ENCODE data around the gene AHCTF1.
A peak's percentile ranks its signal among the peaks of the same experiment; 100 is the strongest.
"Not testable (repeated sequence)": the region's sequence is repeated elsewhere in the genome, so short reads cannot be mapped to it uniquely, and the experiment has no call there.

Gene AHCTF1

DNA sequence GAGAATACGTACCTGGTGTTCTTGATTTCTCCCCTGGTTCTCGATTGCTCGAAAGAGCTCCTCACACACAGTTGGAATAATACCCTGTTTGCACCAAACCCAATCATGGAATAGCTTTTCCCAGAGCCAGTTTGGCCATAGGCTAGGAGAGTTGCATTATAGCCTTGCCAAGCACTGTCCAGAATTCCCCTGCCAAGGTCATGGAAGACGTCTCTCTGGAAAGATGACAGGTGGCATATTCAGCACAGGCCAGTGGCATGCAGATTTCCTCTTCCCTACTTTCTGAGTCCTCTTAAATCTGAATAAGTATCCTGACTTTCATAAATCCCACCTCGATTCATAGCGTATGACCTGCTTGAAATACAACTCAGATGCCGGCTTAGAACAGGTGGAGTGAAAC, 111.1 kb downstream of the AHCTF1 start:
- DNase-seq (ENCODE audit: insufficient read length, low spot score) = no peak
- TF ChIP-seq SPI1 (IDR thresholded peaks at IDR 0.05; ENCODE audit: low read depth, low read length) (no peak), PAX5 (IDR thresholded peaks at IDR 0.05; ENCODE audit: insufficient read depth, low read length, severe bottlenecking) (no peak), POLR2AphosphoS5 (IDR thresholded peaks at IDR 0.05; ENCODE audit: low read depth, low read length) (no peak), POLR2A (IDR thresholded peaks at IDR 0.05; ENCODE audit: low read depth, low read length) (no peak), TAF1 (IDR thresholded peaks at IDR 0.05; ENCODE audit: low read depth, low read length) (no peak), POU2F2 (IDR thresholded peaks at IDR 0.05; ENCODE audit: low read depth, low read length) (no peak)
- FAIRE-seq = no peak

DNA sequence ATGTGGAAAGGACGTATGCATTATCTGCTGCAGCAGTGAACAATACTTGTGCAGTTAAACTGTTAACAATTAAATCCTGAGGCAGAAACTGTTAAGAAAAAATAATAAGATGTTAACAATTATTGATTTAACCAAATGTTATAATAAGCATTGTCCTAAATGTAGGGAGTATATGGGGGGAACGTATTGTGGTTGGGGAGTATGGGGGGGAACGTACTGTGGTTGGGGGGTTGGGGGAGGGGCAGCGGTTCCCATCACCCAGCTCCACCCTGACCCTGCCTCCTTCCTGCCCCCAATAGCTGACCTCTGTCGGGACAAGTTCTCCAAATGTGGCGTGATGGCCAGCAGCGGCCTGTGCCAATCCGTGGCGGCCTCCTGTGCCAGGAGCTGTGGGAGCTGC, 114.0 kb downstream of the AHCTF1 start:
- peak; percentile 100 for FAIRE-seq
- peak; percentile 59 for DNase-seq (ENCODE audit: insufficient read length, low spot score)

DNA sequence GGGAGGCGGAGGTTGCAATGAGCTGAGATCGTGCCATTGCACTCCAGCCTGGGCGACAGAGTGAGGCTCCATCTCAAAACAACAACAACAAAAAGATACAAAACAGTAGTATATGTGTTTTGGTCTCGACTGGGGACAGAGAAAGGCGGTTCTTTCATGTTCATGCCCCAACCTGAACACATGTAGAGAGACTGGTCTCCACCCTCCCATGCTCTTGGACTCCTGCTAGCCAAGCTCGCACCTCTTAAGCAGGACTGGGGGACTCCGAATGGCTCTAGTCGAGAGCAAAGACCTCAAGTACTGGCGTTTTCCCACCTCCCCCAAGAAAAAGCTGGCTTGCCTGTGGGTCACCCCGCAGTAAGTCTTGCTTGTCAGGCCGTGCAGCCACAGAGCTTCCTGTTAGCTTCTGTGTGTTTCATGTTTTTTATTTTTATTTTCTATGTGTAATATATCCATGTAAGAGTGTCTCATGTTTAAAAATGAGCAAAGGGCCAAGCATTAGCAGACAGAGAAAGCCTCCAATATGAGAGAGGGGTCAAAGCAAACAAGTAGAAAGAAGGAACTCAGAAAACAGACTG, 116.0 kb downstream of the AHCTF1 start:
- DNase-seq (ENCODE audit: insufficient read length, low spot score) (no peak), FAIRE-seq (no peak)
- no peak for TF ChIP-seq TAF1 (IDR thresholded peaks at IDR 0.05; ENCODE audit: low read depth, low read length)
- no peak for TF ChIP-seq POLR2A (IDR thresholded peaks at IDR 0.05; ENCODE audit: low read depth, low read length)
- TF ChIP-seq POLR2AphosphoS5 (IDR thresholded peaks at IDR 0.05; ENCODE audit: low read depth, low read length) = no peak
- TF ChIP-seq PAX5 (IDR thresholded peaks at IDR 0.05; ENCODE audit: insufficient read depth, low read length, severe bottlenecking) = no peak
- TF ChIP-seq SPI1 (IDR thresholded peaks at IDR 0.05; ENCODE audit: low read depth, low read length) = no peak
- TF ChIP-seq POU2F2 (IDR thresholded peaks at IDR 0.05; ENCODE audit: low read depth, low read length) = no peak

DNA sequence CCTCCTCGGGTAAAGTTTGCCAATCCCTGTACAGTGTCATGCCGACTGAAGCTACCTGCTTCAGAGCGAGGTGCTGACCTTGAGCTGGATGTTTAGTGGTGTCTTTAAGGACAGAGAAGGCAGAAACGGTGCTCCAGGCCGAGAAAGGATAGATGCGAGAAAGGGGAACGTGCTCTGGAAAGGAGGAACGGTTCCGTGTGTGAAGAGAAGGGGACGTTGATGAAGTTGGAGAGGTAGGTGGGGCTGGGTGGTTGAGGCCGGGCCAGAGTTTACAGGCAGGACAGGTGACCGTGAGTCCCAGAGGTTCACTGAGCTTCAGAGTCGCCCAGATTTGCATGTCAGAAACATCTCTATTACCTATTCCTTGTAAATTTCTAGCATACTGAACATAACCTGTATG, 116.9 kb downstream of the AHCTF1 start:
- no peak for FAIRE-seq
- TF ChIP-seq POLR2A (IDR thresholded peaks at IDR 0.05; ENCODE audit: low read depth, low read length) (no peak), POU2F2 (IDR thresholded peaks at IDR 0.05; ENCODE audit: low read depth, low read length) (no peak), POLR2AphosphoS5 (IDR thresholded peaks at IDR 0.05; ENCODE audit: low read depth, low read length) (no peak), TAF1 (IDR thresholded peaks at IDR 0.05; ENCODE audit: low read depth, low read length) (no peak), PAX5 (IDR thresholded peaks at IDR 0.05; ENCODE audit: insufficient read depth, low read length, severe bottlenecking) (no peak), SPI1 (IDR thresholded peaks at IDR 0.05; ENCODE audit: low read depth, low read length) (no peak)
- no peak for DNase-seq (ENCODE audit: insufficient read length, low spot score)

DNA sequence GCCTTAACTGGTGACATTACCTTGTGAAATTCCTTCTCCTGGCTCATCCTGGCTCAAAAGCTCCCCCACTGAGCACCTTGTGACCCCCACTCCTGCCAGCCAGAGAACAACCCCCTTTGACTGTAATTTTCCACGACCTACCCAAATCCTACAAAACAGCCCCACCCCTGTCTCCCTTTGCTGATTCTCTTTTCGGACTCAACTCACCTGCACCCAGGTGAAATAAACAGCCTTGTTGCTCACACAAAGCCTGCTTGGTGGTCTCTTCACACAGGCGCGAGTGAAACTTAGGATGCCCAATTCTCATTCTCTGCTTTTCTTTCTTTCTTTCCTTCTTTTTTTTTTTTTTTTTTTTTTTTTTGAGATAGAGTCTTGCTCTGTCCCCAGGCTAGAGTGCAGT, 118.4 kb downstream of the AHCTF1 start:
- FAIRE-seq; DNase-seq (ENCODE audit: insufficient read length, low spot score): not testable (repeated sequence)

DNA sequence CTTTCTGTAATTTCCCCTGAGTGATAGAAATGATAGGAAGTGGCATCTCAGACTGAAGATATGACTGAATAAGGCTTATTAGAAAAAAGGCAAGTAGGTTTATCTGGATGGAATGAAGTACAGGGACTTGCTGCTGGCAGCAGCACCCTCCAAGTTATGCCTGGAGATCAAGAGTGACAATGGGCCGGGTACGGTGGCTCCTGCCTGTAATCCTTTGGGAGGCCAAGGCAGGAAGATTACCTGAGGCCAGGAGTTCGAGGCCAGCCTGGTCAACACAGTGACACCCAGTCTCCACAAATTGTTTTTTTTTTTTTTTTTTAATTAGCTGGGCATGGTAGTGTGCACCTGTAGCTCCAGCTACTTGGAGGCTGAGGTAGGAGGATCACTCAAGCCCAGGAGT, 119.8 kb downstream of the AHCTF1 start:
- DNase-seq (ENCODE audit: insufficient read length, low spot score) (no peak), FAIRE-seq (no peak)
- no peak for TF ChIP-seq POLR2A (IDR thresholded peaks at IDR 0.05; ENCODE audit: low read depth, low read length)
- no peak for TF ChIP-seq TAF1 (IDR thresholded peaks at IDR 0.05; ENCODE audit: low read depth, low read length)
- no peak for TF ChIP-seq PAX5 (IDR thresholded peaks at IDR 0.05; ENCODE audit: insufficient read depth, low read length, severe bottlenecking)
- no peak for TF ChIP-seq POU2F2 (IDR thresholded peaks at IDR 0.05; ENCODE audit: low read depth, low read length)
- no peak for TF ChIP-seq POLR2AphosphoS5 (IDR thresholded peaks at IDR 0.05; ENCODE audit: low read depth, low read length)
- no peak for TF ChIP-seq SPI1 (IDR thresholded peaks at IDR 0.05; ENCODE audit: low read depth, low read length)

DNA sequence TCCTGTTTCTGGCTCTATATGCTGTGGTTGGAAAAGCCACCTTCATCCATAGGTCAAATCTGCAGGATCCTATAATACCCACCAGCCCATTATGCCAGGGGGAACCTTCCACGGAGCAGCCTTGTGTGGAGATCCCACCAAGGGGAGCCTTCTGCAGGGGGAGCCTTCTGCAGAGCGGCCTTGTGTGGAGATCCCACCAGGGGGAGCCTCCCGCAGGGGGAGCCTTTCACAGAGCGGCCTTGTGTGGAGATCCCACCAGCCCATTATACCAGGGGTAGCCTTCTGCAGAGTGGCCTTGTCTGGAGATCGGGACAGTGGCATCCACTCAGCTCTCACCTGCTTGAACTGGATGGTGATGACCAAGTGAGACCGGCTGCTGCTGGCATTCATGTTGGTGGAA, 122.3 kb downstream of the AHCTF1 start:
- DNase-seq (ENCODE audit: insufficient read length, low spot score) (no peak), FAIRE-seq (no peak)
- TF ChIP-seq PAX5 (IDR thresholded peaks at IDR 0.05; ENCODE audit: insufficient read depth, low read length, severe bottlenecking) (no peak), POLR2AphosphoS5 (IDR thresholded peaks at IDR 0.05; ENCODE audit: low read depth, low read length) (no peak), SPI1 (IDR thresholded peaks at IDR 0.05; ENCODE audit: low read depth, low read length) (no peak), POU2F2 (IDR thresholded peaks at IDR 0.05; ENCODE audit: low read depth, low read length) (no peak), POLR2A (IDR thresholded peaks at IDR 0.05; ENCODE audit: low read depth, low read length) (no peak), TAF1 (IDR thresholded peaks at IDR 0.05; ENCODE audit: low read depth, low read length) (no peak)

DNA sequence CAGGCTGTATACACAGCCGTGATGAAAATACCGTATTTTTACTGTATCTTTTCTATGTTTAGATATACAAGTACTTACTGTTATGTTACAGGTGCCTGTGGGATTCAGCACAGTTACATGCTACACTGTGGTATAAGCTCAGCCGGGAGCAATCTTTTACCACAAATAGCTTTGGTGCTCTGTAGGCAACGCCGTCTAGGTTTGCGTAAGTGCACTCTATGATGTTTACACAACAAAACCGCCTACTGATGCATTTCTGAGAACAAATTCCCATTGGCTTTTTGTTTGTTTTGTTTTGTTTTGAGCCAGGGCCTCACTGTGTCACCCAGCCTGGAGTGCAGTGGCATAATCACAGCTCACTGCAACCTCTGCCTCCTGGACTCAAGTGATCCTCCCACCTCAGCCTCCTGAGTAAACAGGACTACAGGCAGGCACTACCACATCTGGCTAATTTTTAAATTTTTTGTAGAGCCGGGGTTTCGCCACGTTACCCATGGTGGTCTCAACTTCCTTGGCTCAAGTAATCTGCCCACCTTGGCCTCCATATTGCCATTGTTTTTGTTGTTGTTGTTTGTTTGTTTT, 126.5 kb downstream of the AHCTF1 start:
- no peak for FAIRE-seq
- DNase-seq (ENCODE audit: insufficient read length, low spot score) = no peak
- TF ChIP-seq SPI1 (IDR thresholded peaks at IDR 0.05; ENCODE audit: low read depth, low read length) (no peak), POLR2A (IDR thresholded peaks at IDR 0.05; ENCODE audit: low read depth, low read length) (no peak), POLR2AphosphoS5 (IDR thresholded peaks at IDR 0.05; ENCODE audit: low read depth, low read length) (no peak), TAF1 (IDR thresholded peaks at IDR 0.05; ENCODE audit: low read depth, low read length) (no peak), PAX5 (IDR thresholded peaks at IDR 0.05; ENCODE audit: insufficient read depth, low read length, severe bottlenecking) (no peak), POU2F2 (IDR thresholded peaks at IDR 0.05; ENCODE audit: low read depth, low read length) (no peak)

DNA sequence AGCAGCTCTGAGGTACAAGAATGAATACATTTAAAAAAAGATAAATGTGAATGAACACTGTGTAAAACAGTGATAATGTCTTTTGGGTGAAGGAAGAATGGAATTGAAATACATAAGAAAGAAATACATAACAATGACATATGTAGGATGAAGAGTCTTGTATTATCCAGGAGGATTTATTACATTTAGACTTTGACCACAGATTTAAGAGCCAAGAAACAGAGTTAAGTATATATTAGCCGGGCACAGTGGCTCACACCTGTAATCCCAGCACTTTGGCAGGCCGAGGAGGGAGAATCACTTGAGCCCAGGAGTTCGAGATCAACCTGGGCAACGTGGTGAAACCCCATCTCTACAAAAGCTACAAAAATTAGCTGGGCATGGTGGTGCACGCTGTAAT, 127.9 kb downstream of the AHCTF1 start:
- no peak for FAIRE-seq
- TF ChIP-seq POU2F2 (IDR thresholded peaks at IDR 0.05; ENCODE audit: low read depth, low read length) = no peak
- TF ChIP-seq POLR2A (IDR thresholded peaks at IDR 0.05; ENCODE audit: low read depth, low read length) = no peak
- TF ChIP-seq SPI1 (IDR thresholded peaks at IDR 0.05; ENCODE audit: low read depth, low read length) = no peak
- no peak for TF ChIP-seq POLR2AphosphoS5 (IDR thresholded peaks at IDR 0.05; ENCODE audit: low read depth, low read length)
- no peak for TF ChIP-seq PAX5 (IDR thresholded peaks at IDR 0.05; ENCODE audit: insufficient read depth, low read length, severe bottlenecking)
- no peak for TF ChIP-seq TAF1 (IDR thresholded peaks at IDR 0.05; ENCODE audit: low read depth, low read length)
- no peak for DNase-seq (ENCODE audit: insufficient read length, low spot score)

DNA sequence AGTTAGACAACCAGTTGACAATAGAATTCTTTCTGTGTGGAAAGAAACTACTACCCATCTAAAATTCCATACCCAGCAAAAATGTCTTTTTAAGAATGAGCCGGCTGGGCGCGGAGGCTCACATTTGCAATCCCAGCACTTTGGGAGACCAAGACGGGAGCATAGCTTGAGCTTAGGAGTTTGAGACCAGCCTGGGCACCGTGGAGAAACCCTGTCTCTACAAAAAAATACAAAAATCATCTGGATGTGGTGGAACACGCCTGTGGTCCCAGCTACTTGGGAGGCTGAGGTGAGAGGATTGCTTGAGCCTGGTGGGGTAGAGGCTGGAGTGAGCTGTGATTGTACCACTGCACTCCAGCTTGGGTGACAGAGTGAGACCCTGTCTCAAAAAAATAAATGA, 128.4 kb downstream of the AHCTF1 start:
- DNase-seq (ENCODE audit: insufficient read length, low spot score) = no peak
- TF ChIP-seq POLR2AphosphoS5 (IDR thresholded peaks at IDR 0.05; ENCODE audit: low read depth, low read length) = no peak
- no peak for TF ChIP-seq POU2F2 (IDR thresholded peaks at IDR 0.05; ENCODE audit: low read depth, low read length)
- TF ChIP-seq POLR2A (IDR thresholded peaks at IDR 0.05; ENCODE audit: low read depth, low read length) = no peak
- TF ChIP-seq SPI1 (IDR thresholded peaks at IDR 0.05; ENCODE audit: low read depth, low read length) = no peak
- no peak for TF ChIP-seq PAX5 (IDR thresholded peaks at IDR 0.05; ENCODE audit: insufficient read depth, low read length, severe bottlenecking)
- no peak for TF ChIP-seq TAF1 (IDR thresholded peaks at IDR 0.05; ENCODE audit: low read depth, low read length)
- no peak for FAIRE-seq

Measured in GM12891 (cell line).